GM18873 (cell line): ENCODE measurements around the gene ZFYVE9.
"Not testable (repeated sequence)": the region's sequence is repeated elsewhere in the genome, so short reads cannot be mapped to it uniquely, and the experiment has no call there.

ENCODE experiments used
- ATAC-seq: cut with Tn5 transposase; IDR thresholded peaks from one replicate; pipeline ENCODE4 v1.9.1; 2021; ENCODE audit warnings: mild to moderate bottlenecking, moderate library complexity, moderate number of reproducible peaks; ENCODE audit not compliant: unreplicated experiment, low FRiP score

The ZFYVE9 gene

GRCh38 chr1:52141513-52142219, at the start of gene ZFYVE9:
Gene ZFYVE9 (plus strand): TSS chr1:52142089. CDS start chr1:52233207, 91,118 bp downstream.
- no peak for ATAC-seq

- ATAC-seq, result not testable (repeated sequence)
Observed at GRCh38 chr1:52094300-52094699, 47.6 kb upstream of the ZFYVE9 start.

GRCh38 chr1:52096216-52096615, 45.7 kb upstream of the ZFYVE9 start:
- no peak for ATAC-seq

GRCh38 chr1:52098139-52098871, 43.6 kb upstream of the ZFYVE9 start:
- ATAC-seq, result no peak

GRCh38 chr1:52102336-52103013, 39.4 kb upstream of the ZFYVE9 start:
- no peak for ATAC-seq

- no peak for ATAC-seq
Observed at GRCh38 chr1:52111492-52111891, 30.4 kb upstream of the ZFYVE9 start.

GRCh38 chr1:52112489-52112888, 29.4 kb upstream of the ZFYVE9 start:
- ATAC-seq, result no peak

GRCh38 chr1:52119301-52120079, 22.4 kb upstream of the ZFYVE9 start:
- ATAC-seq, result no peak

GRCh38 chr1:52122384-52122783, 19.5 kb upstream of the ZFYVE9 start:
- ATAC-seq, result no peak

GRCh38 chr1:52123622-52124021, 18.3 kb upstream of the ZFYVE9 start:
- ATAC-seq, result no peak

GRCh38 chr1:52125736-52126359, 16.0 kb upstream of the ZFYVE9 start:
- no peak for ATAC-seq

- no peak for ATAC-seq
Observed at GRCh38 chr1:52127181-52128180, 14.4 kb upstream of the ZFYVE9 start.

GRCh38 chr1:52139817-52140540, 1.9 kb upstream of the ZFYVE9 start:
- no peak for ATAC-seq

- no peak for ATAC-seq
Observed at GRCh38 chr1:52140633-52141512, 1.0 kb upstream of the ZFYVE9 start.

- no peak for ATAC-seq
Observed at GRCh38 chr1:52142220-52143183, 613 bp downstream of the ZFYVE9 start.

GRCh38 chr1:52145137-52145536, 3.2 kb downstream of the ZFYVE9 start:
- no peak for ATAC-seq
